Uterus (tissue), 4 donors: Measurements from ENCODE around the gene PUSL1. TPM values are rescaled to one million over a fixed set of nuclear protein-coding genes. Genes with fewer than 3 reads are reported as not detected.

Source experiments
- DNase-seq, 2 donors: peaks; one replicate each; pipeline ENCODE4 v3.0.0-alpha.2; 2019 to 2020
- H3K27ac ChIP-seq, 2 donors: fragments of 200-600 bp; sonication (generic); 1 replicate in 1 of 2; 2 replicates in 1 of 2; pipeline ENCODE4 v1.5.1; 2016 to 2018
- H3K27me3 ChIP-seq, 2 donors: fragments of 200-600 bp; sonication (generic); one replicate each; pipeline ENCODE4 v1.5.1; 2018 to 2019; ENCODE audit warnings: control low read depth in 1 of 2
- H3K36me3 ChIP-seq, 2 donors: fragments of 200-600 bp; sonication (generic); one replicate each; pipeline ENCODE4 v1.5.1; 2019; ENCODE audit warnings: control low read depth in 1 of 2
- H3K4me1 ChIP-seq, 2 donors: fragments of 200-600 bp; sonication (generic); one replicate each; pipeline ENCODE4 v1.5.1; 2018 to 2019; ENCODE audit warnings: control low read depth in 1 of 2
- H3K4me3 ChIP-seq, 2 donors: fragments of 200-600 bp; sonication (generic); 1 replicate in 1 of 2; 2 replicates in 1 of 2; pipeline ENCODE4 v1.5.1; 2018 to 2019; ENCODE audit warnings: mild to moderate bottlenecking in 1 of 2
- H3K9me3 ChIP-seq, 2 donors: fragments of 200-600 bp; sonication (generic); one replicate each; pipeline ENCODE4 v1.5.1; 2019; ENCODE audit warnings: control low read depth in 1 of 2
- CTCF ChIP-seq, 4 experiments: fragments of 200-600 bp in 2 of 4; fragments of 450-650 bp in 2 of 4; sonication (generic) in 2 of 4; IDR thresholded peaks; one replicate each; pipeline ENCODE4 v1.5.1; 2016 to 2019; ENCODE audit warnings: antibody characterized with exemption in 4 of 4, mild to moderate bottlenecking in 2 of 4, moderate library complexity in 1 of 4
- POLR2A ChIP-seq, 2 donors: fragments of 450-650 bp; IDR thresholded peaks; one replicate each; pipeline ENCODE4 v1.6.1; 2016; ENCODE audit warnings: antibody characterized with exemption in 2 of 2, mild to moderate bottlenecking in 1 of 2, moderate library complexity in 1 of 2
- intact Hi-C: fragments of 100-400 bp; cut with DNase I; formaldehyde crosslinking; loops from one replicate; pipeline ENCODE4 v1.15.1; 2023; ENCODE audit warnings: low total_unique reads
- total RNA-seq, 4 donors: library from RNA; depleted of rRNA in 3 of 4; stranded (reverse); fragments of >200 nt in 3 of 4; gene quantifications; one replicate each; pipeline versions ENCODE4 v1.1.0 to v1.2.4, GENCODE V29; 2014 to 2023
- donor health status: DM: yes; HTN: yes; CAD: no.

Gene PUSL1
- total RNA-seq, 4 donors from 2014 or later = 14.7 to 34.1 (median 24.3) TPM

GRCh38 chr1:1267488-1268283, 40.7 kb upstream of the PUSL1 start:
- Histone ChIP-seq H3K4me1 (peaks cover 12 to 16% of the 10 kb centered on the region in 2 donors), H3K9me3 (no peaks in the 10 kb centered on the region), H3K36me3 (no peaks in the 10 kb centered on the region), H3K27ac (no peak overlapping the region), H3K4me3 (no peak overlapping the region), H3K27me3 (no peaks in the 10 kb centered on the region)
- no peak for DNase-seq
- no peak for TF ChIP-seq POLR2A (IDR thresholded peaks at IDR 0.05)
- TF ChIP-seq CTCF (IDR thresholded peaks at IDR 0.05) = no peak
- intact Hi-C loops = no loop called here

GRCh38 chr1:1268284-1268682, 40.1 kb upstream of the PUSL1 start:
- TF ChIP-seq CTCF (IDR thresholded peaks at IDR 0.05) (no peak), POLR2A (IDR thresholded peaks at IDR 0.05) (no peak)
- DNase-seq = no peak
- intact Hi-C loops = no loop called here
- no peak overlapping the region for H3K27ac ChIP-seq
- H3K27me3 ChIP-seq = no peaks in the 10 kb centered on the region
- peaks cover 12 to 16% of the 10 kb centered on the region in 2 donors for H3K4me1 ChIP-seq
- no peaks in the 10 kb centered on the region for H3K9me3 ChIP-seq
- no peaks in the 10 kb centered on the region for H3K36me3 ChIP-seq
- H3K4me3 ChIP-seq = no peak overlapping the region

GRCh38 chr1:1270813-1271212, 37.6 kb upstream of the PUSL1 start:
- Histone ChIP-seq H3K27ac (no peak overlapping the region), H3K27me3 (no peaks in the 10 kb centered on the region), H3K4me1 (peaks cover 12 to 22% of the 10 kb centered on the region in 2 donors), H3K36me3 (no peaks in the 10 kb centered on the region), H3K4me3 (no peak overlapping the region), H3K9me3 (no peaks in the 10 kb centered on the region)
- intact Hi-C loops = no loop called here
- no peak for DNase-seq
- no peak for TF ChIP-seq POLR2A (IDR thresholded peaks at IDR 0.05)
- no peak for TF ChIP-seq CTCF (IDR thresholded peaks at IDR 0.05)

GRCh38 chr1:1272341-1273208, 35.8 kb upstream of the PUSL1 start:
- Histone ChIP-seq H3K27me3 (no peaks in the 10 kb centered on the region), H3K27ac (peak overlapping the region; percentile 84 to 92), H3K9me3 (no peaks in the 10 kb centered on the region), H3K36me3 (no peaks in the 10 kb centered on the region), H3K4me3 (peak overlapping the region; percentile 93 to 94), H3K4me1 (peaks cover 12 to 22% of the 10 kb centered on the region in 2 donors)
- intact Hi-C loops = no loop called here
- no peak for TF ChIP-seq CTCF (IDR thresholded peaks at IDR 0.05)
- TF ChIP-seq POLR2A (IDR thresholded peaks at IDR 0.05) = no peak
- no peak for DNase-seq

- TF ChIP-seq CTCF (IDR thresholded peaks at IDR 0.05) (no peak), POLR2A (IDR thresholded peaks at IDR 0.05) (no peak)
- Histone ChIP-seq H3K27me3 (no peaks in the 10 kb centered on the region), H3K36me3 (no peaks in the 10 kb centered on the region), H3K4me1 (peaks cover 12 to 22% of the 10 kb centered on the region in 2 donors), H3K27ac (peak overlapping the region; percentile 84 to 92), H3K9me3 (no peaks in the 10 kb centered on the region), H3K4me3 (peak overlapping the region; percentile 93 to 94)
- no peak for DNase-seq
- intact Hi-C loops = no loop called here
Measured at GRCh38 chr1:1273209-1273511, 35.2 kb upstream of the PUSL1 start.
